Measurements from ENCODE around the gene HOMER2.
"Not testable (repeated sequence)": the region's sequence is repeated elsewhere in the genome, so short reads cannot be mapped to it uniquely, and the experiment has no call there.

The HOMER2 gene

DNA sequence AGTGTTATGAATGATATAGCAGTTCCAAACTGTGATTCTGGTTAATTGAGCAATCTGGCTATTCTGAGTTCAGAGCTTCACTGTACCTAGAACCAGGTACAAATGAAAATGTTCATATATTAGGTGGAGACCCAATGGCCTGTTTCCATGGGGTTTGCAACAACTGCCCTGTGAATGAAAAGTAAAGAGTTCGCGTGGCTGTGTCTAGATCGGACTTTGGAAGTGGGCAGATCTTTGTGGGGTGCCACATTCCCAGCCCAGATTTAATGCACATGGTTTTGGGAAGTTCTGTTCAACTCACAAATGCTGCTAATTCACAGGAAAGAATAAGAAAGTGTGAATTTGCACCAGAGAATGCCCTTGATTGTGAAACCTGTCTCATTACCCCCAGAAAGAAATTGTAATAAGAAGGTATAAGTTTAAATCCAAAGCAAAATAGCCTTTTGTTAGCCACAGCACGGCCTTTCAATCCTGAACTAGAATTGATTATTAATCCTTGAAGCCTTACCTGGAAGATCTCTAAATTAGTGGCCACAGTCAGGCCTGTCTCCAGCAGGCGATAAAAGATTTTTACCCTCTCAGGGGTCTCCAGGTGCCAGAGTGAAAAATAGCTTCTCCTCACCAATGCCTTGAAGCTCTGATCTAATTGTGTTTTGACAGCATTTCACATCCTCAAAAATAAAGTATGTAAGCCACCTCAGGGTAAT lies 120.5 kb downstream of the HOMER2 start:
- DNase-seq (ENCODE audit: low read depth): no peak
- no peak overlapping the region for H3K4me3 ChIP-seq (ENCODE audit: low read length)
- TF ChIP-seq, protein P1, sequence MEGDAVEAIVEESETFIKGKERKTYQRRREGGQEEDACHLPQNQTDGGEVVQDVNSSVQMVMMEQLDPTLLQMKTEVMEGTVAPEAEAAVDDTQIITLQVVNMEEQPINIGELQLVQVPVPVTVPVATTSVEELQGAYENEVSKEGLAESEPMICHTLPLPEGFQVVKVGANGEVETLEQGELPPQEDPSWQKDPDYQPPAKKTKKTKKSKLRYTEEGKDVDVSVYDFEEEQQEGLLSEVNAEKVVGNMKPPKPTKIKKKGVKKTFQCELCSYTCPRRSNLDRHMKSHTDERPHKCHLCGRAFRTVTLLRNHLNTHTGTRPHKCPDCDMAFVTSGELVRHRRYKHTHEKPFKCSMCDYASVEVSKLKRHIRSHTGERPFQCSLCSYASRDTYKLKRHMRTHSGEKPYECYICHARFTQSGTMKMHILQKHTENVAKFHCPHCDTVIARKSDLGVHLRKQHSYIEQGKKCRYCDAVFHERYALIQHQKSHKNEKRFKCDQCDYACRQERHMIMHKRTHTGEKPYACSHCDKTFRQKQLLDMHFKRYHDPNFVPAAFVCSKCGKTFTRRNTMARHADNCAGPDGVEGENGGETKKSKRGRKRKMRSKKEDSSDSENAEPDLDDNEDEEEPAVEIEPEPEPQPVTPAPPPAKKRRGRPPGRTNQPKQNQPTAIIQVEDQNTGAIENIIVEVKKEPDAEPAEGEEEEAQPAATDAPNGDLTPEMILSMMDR (IDR thresholded peaks at IDR 0.05; ENCODE audit: insufficient read depth, low read depth, low read length, missing control alignments): no peak

DNA sequence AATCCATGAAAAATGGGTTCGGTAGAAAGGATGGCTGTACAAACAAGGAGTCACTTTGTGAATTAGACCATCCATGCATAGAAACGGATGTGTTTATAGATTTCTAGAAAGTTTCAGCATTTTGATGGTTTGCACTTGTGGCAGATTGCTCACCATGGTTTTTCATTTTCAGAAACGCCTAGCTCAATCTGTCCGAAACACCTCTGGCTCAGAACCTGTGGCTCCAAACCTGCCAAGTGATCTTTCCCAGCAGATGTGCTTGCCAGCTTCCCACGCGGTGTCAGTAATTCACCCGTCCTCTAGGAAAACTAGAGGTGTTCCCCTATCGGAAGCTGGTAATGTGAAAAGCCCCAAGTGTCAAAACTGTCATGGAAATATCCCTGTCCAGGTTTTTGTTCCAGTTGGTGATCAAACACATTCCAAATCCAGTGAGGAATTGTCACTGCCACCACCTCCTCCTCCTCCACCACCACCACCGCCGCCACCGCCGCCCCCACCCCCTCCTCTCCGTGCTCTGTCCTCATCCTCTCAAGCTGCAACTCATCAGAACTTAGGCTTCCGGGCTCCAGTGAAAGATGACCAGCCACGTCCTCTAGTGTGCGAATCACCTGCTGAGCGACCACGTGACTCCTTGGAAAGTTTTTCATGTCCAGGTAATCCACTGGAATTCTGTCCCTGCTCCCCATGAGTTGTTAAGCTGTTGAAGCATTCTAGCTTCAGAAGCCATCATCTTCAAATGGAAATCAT lies 121.9 kb downstream of the HOMER2 start:
- peak; percentile 44 for DNase-seq (ENCODE audit: low read depth)
- no peak overlapping the region for H3K4me3 ChIP-seq (ENCODE audit: low read length)
- TF ChIP-seq, protein P1 (IDR thresholded peaks at IDR 0.05; ENCODE audit: insufficient read depth, low read depth, low read length, missing control alignments): no peak

DNA sequence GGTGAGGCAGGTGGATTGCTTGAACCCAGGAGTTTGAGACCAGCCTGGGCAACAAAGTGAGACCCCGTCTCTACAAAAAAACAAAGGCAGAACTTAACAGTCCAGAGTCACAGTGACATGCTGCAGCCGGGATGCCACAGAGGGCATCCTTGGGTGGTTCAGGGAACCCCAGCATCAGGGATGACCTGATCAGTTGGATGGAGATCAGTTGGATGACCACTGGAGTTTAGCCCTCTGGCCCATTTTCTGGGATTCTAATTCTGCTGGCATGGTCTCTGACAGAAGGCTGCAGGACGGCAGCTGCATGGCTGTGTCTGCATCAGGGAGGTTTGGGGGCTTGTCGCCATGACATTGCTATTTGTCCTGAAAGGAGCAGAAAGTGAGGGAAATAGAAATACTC lies 123.3 kb downstream of the HOMER2 start:
- DNase-seq (ENCODE audit: low read depth): no peak
- TF ChIP-seq, protein P1 (IDR thresholded peaks at IDR 0.05; ENCODE audit: insufficient read depth, low read depth, low read length, missing control alignments): no peak
- no peak overlapping the region for H3K4me3 ChIP-seq (ENCODE audit: low read length)

DNA sequence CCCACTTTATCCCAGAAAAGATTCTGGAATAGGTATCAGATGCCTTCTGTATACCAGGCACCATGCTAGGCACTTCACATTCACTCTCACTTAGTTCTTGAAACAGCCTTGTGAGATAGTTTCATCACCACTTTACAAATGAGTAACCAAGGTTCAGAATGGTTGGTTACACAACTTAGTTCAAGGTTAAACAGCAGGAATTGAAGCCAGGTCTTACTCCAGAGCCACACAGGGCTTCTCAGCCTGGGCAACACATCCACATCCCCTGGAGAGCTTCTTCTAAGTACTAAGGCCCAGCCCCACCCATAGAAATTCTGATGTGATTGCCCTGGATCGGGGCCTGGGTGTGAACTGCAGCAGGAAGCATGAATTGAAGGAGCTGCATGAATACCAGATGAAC lies 124.4 kb downstream of the HOMER2 start:
- no peak overlapping the region for H3K4me3 ChIP-seq (ENCODE audit: low read length)
- peak; percentile 23 for DNase-seq (ENCODE audit: low read depth)
- TF ChIP-seq, protein P1 (IDR thresholded peaks at IDR 0.05; ENCODE audit: insufficient read depth, low read depth, low read length, missing control alignments): no peak

DNA sequence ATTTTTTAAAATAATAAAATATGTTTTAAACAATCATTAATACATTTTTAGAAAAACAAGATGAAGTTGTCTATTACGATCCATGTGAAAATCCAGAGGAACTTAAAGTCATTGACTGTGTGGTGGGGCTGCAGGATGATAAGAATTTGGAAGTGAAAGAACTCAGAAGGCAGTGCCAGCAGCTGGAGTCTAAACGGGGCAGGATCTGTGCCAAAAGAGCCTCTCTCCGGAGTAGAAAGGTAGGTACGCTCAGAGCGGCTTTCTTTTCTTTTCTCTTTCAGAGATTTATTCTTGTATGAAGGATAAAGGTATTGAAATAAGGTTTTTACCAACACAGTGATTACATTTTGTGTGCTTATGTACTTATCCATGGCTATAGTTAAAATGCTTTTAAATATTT lies 129.5 kb downstream of the HOMER2 start:
- TF ChIP-seq, protein P1 (IDR thresholded peaks at IDR 0.05; ENCODE audit: insufficient read depth, low read depth, low read length, missing control alignments): no peak
- no peak for DNase-seq (ENCODE audit: low read depth)

DNA sequence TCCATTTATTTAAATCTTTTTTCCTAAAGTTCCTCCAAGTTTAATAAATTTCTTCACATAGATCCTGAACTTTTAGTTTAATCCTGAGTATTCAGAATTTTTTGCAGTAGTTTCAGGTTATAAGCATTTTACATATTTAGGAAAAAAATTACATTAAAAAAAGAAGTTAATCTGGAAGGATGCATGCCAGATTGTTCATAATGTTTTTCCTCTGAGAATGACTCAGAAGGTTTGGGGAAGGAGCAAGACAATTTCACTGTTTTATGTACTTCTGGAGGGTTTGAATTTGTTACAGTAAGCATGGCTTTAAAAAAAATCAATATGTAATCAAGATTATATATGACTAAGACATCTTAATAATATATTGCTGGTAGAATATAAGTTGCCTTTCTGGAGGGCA lies 130.7 kb downstream of the HOMER2 start:
- not testable (repeated sequence) for H3K4me3 ChIP-seq (ENCODE audit: low read length); DNase-seq (ENCODE audit: low read depth)

More for the DNA sequence above, 129.5 kb downstream of the HOMER2 start:
- H3K4me3 ChIP-seq (ENCODE audit: low read length): no peak overlapping the region

DNA sequence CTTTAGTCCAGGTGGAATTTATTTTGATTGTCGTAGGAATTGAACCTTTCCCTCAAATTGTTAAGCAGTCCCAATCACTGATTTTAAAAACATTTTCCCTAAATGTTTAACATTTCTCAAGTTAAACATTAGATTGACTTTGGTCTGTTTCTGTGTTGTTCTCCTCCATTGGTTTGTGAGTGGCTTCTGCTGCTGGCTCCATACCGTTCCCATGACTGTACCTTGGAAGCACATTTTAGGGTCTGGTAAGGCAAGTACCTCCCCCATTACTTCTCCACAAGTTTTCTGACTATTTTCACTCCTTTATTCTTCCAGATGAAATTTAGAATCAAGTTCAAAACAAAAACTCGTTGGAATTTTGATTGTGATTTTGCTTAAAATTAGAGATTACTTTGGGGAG lies 131.1 kb downstream of the HOMER2 start:
- DNase-seq (ENCODE audit: low read depth); H3K4me3 ChIP-seq (ENCODE audit: low read length): not testable (repeated sequence)

DNA sequence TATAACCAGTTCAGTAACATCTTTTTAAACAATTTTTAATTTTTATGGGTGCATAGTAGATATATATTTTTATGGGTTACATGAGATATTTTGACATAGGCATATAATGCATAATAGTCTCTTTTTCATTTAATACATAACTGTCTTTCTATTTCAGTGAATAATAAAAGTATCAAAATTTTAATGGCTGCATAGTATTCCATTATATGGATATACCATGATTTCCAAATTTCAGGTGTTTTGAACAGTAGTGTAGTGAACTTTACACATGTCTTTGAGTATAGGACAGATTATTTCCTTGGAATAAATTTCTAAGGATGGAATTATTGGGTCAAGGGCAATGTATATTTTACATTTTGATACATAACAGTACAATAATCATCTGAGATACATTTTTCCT lies 132.4 kb downstream of the HOMER2 start:
- TF ChIP-seq, protein P1 (IDR thresholded peaks at IDR 0.05; ENCODE audit: insufficient read depth, low read depth, low read length, missing control alignments): no peak
- H3K4me3 ChIP-seq (ENCODE audit: low read length): no peak overlapping the region
- DNase-seq (ENCODE audit: low read depth): no peak

All from epithelial cell of esophagus (primary cell).